Astrocyte of the cerebellum (primary cell): ENCODE measurements around the gene PRDM16.

Experiments used
- DNase-seq: peaks from one replicate; pipeline ENCODE4 v3.0.0-alpha.2; 2011; ENCODE audit warnings: low read depth
- H3K4me3 ChIP-seq: 2 replicates; pipeline ENCODE4 v1.5.1; 2011; ENCODE audit warnings: mild to moderate bottlenecking, low read depth, low read length, moderate library complexity
- in situ Hi-C: cut with HindIII; loops from 2 replicates; pipeline ENCODE4 v1.10.0; 2017; ENCODE audit warnings: low sequenced_read_pairs
- TF ChIP-seq, protein P1 (sequence below): IDR thresholded peaks from 2 replicates; pipeline ENCODE4 v1.5.1; 2012; ENCODE audit warnings: low read length, low read depth, moderate library complexity, mild to moderate bottlenecking; ENCODE audit errors: missing control alignments

Gene PRDM16

DNA sequence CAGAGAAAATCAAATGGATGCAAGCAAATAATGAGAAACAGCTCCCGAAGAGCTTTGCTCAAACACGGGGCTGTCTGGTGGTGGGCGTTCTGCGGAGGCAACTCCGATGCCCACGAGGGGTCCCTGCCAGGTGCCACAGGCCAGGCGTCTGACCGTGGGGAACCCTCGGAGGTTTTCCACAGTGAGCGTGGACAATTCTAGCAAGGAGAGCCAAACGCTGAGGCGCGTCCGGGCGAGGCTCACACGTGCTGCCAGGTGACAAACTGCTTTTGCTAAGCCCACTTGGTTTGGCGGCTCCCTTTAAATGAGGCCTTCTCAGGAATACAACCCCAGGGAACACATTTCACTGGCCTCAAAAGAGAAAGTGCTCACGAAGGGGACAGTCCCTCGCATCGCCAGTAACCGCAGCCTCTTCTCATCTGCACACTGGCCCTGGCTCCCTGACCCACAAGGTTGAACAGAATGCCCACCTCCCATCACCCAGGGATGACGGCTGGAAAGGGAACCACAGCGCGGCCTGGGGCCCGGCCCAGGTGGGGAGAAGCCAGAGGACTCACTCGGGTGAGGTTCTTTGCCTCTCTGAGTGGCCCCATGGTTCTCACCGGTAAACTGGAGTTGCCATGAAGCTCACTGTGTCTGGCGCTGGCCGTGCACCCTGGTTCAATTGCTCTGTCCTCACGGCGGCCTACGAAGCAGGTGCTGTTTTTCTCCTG lies 97.4 kb downstream of the PRDM16 start:
- H3K4me3 ChIP-seq, result no peak overlapping the region
- in situ Hi-C loops, result no loop called here
- no peak for DNase-seq
- TF ChIP-seq, protein P1, sequence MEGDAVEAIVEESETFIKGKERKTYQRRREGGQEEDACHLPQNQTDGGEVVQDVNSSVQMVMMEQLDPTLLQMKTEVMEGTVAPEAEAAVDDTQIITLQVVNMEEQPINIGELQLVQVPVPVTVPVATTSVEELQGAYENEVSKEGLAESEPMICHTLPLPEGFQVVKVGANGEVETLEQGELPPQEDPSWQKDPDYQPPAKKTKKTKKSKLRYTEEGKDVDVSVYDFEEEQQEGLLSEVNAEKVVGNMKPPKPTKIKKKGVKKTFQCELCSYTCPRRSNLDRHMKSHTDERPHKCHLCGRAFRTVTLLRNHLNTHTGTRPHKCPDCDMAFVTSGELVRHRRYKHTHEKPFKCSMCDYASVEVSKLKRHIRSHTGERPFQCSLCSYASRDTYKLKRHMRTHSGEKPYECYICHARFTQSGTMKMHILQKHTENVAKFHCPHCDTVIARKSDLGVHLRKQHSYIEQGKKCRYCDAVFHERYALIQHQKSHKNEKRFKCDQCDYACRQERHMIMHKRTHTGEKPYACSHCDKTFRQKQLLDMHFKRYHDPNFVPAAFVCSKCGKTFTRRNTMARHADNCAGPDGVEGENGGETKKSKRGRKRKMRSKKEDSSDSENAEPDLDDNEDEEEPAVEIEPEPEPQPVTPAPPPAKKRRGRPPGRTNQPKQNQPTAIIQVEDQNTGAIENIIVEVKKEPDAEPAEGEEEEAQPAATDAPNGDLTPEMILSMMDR, result no peak

DNA sequence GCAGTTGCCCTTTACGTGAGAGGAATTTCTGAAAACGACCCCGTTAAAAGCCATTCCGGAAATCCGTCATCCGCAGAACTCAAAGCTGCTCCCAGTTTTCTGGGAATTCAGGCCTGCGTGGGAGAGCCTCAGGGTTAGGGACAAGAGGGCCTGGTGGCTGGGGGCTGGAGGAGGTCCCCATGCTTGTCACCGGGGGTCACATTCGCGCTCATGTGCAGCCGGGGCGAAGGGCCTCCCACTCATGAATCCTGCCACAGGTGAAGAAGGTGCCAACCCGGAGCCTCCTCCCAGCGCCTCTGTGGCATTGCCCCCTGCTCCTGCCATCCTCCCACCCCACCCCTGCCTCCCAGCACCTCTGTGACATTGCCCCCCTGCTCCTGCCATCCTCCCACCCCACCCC lies 98.3 kb downstream of the PRDM16 start:
- TF ChIP-seq, protein P1, result no peak
- in situ Hi-C loops, result no loop called here
- DNase-seq, result no peak
- H3K4me3 ChIP-seq, result no peak overlapping the region

DNA sequence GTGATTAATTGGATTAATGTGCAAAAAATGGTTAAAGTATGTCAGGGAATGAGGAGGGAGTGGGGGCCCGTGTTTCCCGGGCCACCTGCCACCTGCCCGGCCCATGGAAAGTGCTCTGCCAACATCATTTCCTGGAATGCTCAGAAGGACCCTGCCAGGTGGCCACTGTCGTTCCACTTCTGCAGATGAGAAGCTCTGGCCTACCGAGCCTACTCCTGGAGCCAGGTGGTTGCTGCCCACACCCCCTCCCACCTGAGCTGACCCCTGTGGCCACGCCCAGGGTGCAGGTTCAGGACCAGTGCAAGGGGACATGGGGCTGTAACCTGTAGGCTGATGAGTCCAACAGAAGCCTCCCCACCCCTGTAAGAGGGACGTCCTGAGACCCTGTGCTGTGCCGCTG lies 99.7 kb downstream of the PRDM16 start:
- DNase-seq, result no peak
- TF ChIP-seq, protein P1, result no peak
- no peak overlapping the region for H3K4me3 ChIP-seq
- in situ Hi-C loops, result no loop called here

DNA sequence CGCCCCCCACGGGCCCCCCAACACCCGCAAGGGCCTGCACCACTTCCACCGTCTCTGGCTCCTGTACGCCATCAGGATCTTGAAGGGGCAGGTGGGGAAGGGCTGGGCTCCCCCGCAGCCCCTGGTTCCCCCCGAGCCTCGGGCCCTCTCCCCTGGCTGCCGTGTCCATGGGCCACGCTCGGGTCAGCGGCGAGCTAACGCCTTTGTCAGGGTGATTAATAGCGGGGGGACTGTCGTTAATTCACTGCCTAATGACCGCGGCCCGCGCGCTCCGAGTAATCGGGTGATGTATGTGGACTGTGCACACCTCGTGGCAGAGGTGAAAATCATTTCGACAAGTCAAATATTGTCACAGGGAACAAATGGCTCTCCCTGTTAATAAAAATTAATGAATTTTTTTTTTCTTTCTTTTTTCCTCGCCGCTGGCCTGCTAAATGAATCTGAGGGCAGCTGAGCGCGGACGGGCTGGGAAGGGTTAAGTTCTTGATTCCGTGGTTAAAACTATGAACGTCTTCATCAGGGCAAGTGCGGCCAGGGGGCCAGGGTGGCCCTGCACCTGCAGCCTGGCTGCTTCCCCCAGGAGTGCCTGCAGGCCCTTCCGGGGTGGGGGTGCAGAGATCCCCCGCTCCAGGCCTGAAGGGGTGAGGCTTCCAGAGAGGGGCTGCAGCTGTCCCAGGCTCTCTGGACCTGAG lies 100.8 kb downstream of the PRDM16 start:
- in situ Hi-C loops, result no loop called here
- no peak for DNase-seq

DNA sequence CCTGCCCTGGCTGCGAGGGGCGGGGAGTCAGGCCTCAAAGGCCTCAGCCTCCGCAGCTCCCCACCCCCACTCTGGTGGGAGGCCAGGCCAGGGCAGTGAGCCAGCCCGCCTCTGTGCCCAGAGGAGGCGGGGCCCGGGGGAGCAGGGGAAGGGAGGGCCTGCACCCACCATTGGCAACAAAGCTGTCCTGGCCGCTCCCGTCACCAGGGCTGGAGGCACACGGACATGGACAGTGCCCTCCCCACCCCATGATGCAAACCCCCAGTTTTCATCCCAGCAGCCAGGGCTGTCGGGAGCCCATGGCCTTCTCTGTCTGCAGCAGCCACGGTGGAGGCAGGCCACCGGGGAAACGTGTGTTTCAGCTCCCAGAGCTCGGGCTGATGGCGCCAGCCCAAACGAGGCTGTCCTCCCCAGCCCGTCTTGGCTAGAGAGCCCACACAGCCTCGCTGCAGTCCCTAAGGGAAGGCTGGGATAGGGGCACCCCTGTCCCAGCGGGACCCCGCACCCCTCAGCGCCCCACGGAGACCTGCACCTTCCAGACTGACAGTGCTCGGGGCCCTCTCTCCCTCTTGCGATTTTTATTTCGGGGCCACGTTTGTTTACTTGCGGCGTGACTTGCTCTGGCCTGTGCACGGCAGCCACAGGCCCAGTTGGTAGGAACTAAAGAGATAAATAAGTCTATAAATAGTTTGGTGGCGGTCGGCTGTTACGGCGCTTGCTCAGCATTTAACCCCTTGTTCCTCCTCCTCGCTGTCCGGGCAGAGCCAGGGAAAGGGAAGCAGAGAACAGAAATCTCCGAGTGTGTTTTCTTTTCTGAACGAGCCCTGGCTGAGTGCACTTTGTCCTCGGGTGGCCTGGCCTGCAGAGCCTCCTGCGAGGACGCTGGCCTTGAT lies 101.8 kb downstream of the PRDM16 start:
- H3K4me3 ChIP-seq, result no peak overlapping the region
- in situ Hi-C loops, result no loop called here
- TF ChIP-seq, protein P1, result no peak
- no peak for DNase-seq

More for the DNA sequence above, 100.8 kb downstream of the PRDM16 start:
- H3K4me3 ChIP-seq, result no peak overlapping the region
- TF ChIP-seq, protein P1, result no peak

DNA sequence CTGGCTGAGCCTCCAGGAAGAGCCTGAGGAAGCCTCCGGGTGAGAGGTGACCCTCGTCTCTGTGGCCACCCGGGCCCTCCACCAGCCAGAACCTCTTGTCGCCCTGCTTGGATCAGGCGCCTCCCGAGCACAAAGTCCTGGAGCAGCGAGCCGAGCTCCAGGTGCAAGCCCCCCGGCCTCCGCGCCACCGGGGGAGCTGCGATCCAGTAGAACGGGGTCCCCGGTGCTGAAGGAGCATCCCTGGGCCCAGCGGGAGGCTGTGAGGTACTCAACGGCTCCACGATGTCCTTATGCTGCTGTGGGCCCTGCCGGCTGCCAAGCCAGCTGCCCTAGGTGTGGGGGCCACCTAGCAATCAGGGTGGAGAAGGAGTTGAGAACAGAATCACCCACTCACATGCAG lies 102.8 kb downstream of the PRDM16 start:
- H3K4me3 ChIP-seq, result no peak overlapping the region
- no peak for DNase-seq
- in situ Hi-C loops, result no loop called here
- TF ChIP-seq, protein P1, result no peak
